Jurkat, Clone E6-1 (cell line): ENCODE measurements around the gene AP5B1. TPM values are rescaled to one million over a fixed set of nuclear protein-coding genes. Genes with fewer than 3 reads are reported as not detected.
A peak's percentile ranks its signal among the peaks of the same experiment; 100 is the strongest.

Experiments
- DNase-seq: peaks from one replicate; pipeline ENCODE4 v3.0.0-alpha.2; 2011; ENCODE audit warnings: low read depth, low spot score
- H3K4me3 ChIP-seq: 2 replicates; pipeline ENCODE4 v1.5.1; 2011; ENCODE audit warnings: mild to moderate bottlenecking, low read length, control low read depth, moderate library complexity
- polyA plus RNA-seq: library from polyadenylated mRNA; unstranded; fragments of >200 nt; gene quantifications from one replicate; pipeline ENCODE4 v1.2.1, GENCODE V29; 2012; ENCODE audit warnings: missing spikeins; ENCODE audit not compliant: insufficient read length, insufficient read depth

The AP5B1 gene, protein sequence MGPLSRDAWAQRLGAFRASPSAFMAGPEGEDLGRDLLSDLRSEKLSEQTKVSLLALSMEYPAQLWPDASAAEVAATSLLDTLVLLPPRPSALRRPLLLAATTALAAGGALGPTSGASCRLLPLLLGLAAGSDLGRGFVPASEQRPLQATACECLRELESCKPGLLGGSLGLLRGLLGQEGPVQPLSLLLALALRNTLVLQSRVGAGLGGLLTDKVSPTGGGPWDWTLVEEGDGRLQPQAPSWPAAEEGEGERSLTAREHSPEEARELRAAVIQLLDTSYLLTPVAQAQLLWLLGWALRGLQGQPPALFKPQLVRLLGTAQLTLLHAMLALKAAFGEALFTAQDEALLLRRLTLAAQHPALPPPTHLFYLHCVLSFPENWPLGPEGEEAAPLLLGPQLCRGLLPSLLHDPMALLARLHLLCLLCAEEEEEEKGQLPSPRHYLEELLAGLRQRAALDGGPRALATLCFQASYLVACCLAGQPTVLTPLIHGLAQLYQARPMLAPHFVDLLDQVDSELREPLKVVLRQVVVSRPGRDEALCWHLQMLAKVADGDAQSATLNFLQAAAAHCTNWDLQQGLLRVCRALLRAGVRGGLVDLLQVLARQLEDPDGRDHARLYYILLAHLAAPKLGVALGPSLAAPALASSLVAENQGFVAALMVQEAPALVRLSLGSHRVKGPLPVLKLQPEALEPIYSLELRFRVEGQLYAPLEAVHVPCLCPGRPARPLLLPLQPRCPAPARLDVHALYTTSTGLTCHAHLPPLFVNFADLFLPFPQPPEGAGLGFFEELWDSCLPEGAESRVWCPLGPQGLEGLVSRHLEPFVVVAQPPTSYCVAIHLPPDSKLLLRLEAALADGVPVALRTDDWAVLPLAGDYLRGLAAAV
- 10.0 TPM for polyA plus RNA-seq

- H3K4me3 ChIP-seq: peak within 1 kb of the TSS; percentile 87
- peak; percentile 28 for DNase-seq
These were observed at the start of gene AP5B1 for GRCh38 chr11:65780770-65781151. TSS of gene AP5B1 (minus strand) at chr11:65780976. CDS start at chr11:65780591, 385 bp downstream.

DNA sequence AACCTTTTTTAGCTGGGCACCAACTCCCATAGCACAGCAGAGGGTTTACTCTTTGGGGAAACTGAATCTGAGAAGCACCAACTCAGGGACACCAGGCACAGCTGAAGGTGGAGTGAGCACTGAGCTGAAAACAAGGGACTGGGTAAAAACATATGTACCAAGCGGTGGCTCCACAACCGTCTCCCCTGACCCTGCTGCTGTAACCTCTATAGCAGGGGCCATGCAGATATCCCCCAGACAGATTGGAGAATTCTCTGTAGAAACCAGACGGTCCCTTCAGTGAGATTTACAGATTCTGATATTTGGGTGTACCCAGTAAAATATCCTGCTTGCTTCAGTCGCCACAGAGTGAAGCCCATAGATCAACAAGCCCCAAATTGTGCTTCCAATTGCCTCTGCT is 48.7 kb upstream of the AP5B1 start:
- no peak for DNase-seq
- no peak overlapping the region for H3K4me3 ChIP-seq

GRCh38 chr11:65826984-65827735 is 46.4 kb upstream of the AP5B1 start:
- no peak overlapping the region for H3K4me3 ChIP-seq
- DNase-seq: no peak

GRCh38 chr11:65822776-65823528 is 42.2 kb upstream of the AP5B1 start:
- no peak overlapping the region for H3K4me3 ChIP-seq
- no peak for DNase-seq

DNA sequence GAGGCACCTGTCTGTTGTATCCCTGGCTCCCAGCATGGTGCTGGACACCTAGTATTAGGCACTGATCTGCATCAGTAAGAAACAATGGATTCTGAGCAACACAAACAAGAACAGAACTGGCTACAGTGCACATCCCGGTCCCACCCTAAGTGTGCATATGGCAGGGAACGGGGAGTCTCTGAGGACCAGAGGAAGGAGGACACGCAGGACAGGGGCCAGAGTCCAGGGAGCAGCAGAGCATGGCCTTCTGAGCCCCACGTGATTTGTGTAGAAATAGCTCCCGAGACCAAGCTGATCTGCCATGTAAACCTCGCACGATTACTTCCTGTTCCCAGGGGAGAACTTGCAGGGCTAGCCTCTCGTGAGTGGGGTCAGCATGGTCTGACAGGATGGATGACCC is 40.3 kb upstream of the AP5B1 start:
- no peak for DNase-seq
- no peak overlapping the region for H3K4me3 ChIP-seq

GRCh38 chr11:65817835-65818680 is 37.3 kb upstream of the AP5B1 start:
- peak overlapping the region; percentile 62 for H3K4me3 ChIP-seq
- peak; percentile 67 for DNase-seq

- DNase-seq: no peak
- H3K4me3 ChIP-seq: peak overlapping the region; percentile 62
These were observed 36.6 kb upstream of the AP5B1 start for GRCh38 chr11:65817312-65817834.

GRCh38 chr11:65816696-65817095 is 35.9 kb upstream of the AP5B1 start:
- no peak overlapping the region for H3K4me3 ChIP-seq
- DNase-seq: no peak

DNA sequence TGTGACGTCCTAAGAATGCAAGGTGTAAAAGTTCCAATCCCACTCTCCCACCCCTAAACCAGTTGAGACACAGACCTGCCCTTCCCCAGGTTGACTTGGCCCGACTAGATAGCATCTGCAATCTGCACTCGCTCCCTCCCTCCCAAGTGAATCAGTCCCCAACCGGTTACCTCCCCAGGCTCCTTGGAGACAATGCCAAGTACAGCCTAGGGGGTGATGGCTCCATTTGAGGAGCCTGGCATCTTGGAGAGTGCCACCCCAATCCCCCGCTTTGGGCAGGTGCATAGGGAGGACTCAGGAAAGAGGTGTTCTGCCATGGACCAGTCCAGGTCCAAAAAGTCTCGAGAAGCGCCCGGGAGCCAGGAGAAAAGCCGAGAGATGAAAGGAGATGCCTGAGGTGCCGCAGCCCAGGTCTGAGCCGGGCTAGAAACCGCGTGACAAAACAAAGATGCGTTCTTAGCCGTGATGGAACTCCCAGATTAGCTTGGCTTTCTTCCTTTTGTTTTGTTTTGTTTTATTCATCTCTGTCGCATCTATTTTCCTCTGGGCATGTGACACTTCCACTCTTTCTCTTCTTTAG is 34.3 kb upstream of the AP5B1 start:
- H3K4me3 ChIP-seq: no peak overlapping the region
- no peak for DNase-seq

DNA sequence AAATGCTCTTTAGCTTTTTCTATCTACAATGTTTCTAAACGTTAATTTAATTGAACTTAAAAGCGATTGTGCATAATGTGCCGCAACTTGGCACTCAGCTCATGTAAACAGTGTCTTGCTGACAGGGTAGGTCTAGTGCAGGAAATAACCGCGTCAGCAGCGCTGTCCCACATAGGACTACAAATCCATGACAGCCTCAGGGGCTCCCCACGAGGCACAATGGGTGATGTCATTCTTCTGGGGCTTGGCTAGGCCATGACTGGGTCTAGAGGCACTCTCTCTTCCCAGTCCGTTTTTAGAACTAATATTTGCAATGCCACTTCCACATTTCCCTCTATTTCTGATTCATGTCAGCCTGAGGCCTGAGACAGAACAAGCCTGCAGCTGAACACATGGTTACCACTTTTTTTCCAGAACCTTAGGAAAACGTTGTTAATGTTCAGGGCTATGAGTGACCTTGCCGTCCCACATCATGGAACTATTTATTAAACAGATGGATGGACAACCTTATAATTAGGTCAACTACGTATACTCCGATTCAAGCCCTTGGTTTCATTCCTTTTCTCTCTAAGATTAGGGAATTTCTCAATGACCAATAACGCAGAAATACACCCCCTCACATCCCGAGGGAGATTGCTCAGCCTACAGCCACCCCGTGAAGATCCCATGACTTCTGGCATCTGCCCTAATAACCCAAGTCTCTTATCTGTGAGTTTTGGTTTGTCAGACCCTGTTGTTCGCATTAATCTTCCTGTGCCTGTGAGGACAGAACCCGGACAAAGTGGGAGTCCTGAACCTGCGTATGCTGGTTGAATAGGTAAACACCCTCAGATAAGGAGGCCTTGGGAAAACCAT is 33.6 kb upstream of the AP5B1 start:
- no peak for DNase-seq
- H3K4me3 ChIP-seq: no peak overlapping the region

- no peak for DNase-seq
- no peak overlapping the region for H3K4me3 ChIP-seq
These were observed 31.1 kb upstream of the AP5B1 start for GRCh38 chr11:65811764-65812475.

- peak; percentile 28 for DNase-seq
- H3K4me3 ChIP-seq: no peak overlapping the region
These were observed 29.5 kb upstream of the AP5B1 start for GRCh38 chr11:65810046-65810868.

GRCh38 chr11:65809496-65809895 is 28.7 kb upstream of the AP5B1 start:
- DNase-seq: no peak
- H3K4me3 ChIP-seq: no peak overlapping the region

- no peak for DNase-seq
- no peak overlapping the region for H3K4me3 ChIP-seq
These were observed 28.1 kb upstream of the AP5B1 start for GRCh38 chr11:65808744-65809341.

DNA sequence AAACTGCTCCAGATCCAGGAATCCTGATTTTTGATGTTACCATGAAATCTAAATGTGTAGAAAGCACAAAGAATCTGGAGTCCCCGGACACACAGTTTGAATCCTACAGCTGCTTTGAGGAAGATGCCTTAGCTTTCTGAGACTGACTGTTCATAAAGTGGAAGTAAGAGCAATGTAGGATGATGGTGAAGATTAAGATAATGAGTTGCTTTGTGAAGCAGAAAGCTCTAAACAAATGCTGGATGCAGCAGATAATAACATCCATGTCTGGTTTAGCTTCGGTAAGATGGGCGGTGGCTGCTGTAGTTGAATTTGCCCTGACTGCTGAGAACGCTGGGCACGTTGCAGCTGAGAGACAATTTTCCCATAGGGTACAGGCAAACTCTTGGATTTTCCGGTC is 26.2 kb upstream of the AP5B1 start:
- no peak overlapping the region for H3K4me3 ChIP-seq
- no peak for DNase-seq
